Nucleus accumbens (tissue), 56 donors: ENCODE data around the gene SYT4.
"Not testable (repeated sequence)": the region's sequence is repeated elsewhere in the genome, so short reads cannot be mapped to it uniquely, and the experiment has no call there.

ENCODE experiments used
- DNase-seq, 56 donors: peaks; one replicate each; lab custom pipeline; 2025; lab: John Stamatoyannopoulos, UW

SYT4 gene

GRCh38 chr18:43277164-43277600, at the start of gene SYT4:
SYT4 (minus strand) TSS chr18:43277490; CDS start chr18:43277281, 209 bp downstream.
- peak in 53 of 56 donors; percentile 8 to 86 (median 53) for DNase-seq

- DNase-seq, result no peak
Measured at GRCh38 chr18:43322132-43322531, 44.8 kb upstream of the SYT4 start.

GRCh38 chr18:43314941-43315340, 37.7 kb upstream of the SYT4 start:
- no peak for DNase-seq

GRCh38 chr18:43312891-43313290, 35.6 kb upstream of the SYT4 start:
- no peak for DNase-seq

GRCh38 chr18:43310239-43310638, 32.9 kb upstream of the SYT4 start:
- DNase-seq, result no peak

- DNase-seq, result peak in 1 of 56 donors; percentile 0
Measured at GRCh38 chr18:43303376-43303775, 26.1 kb upstream of the SYT4 start.

GRCh38 chr18:43286187-43286586, 8.9 kb upstream of the SYT4 start:
- DNase-seq, result not testable (repeated sequence)

GRCh38 chr18:43283299-43283698, 6.0 kb upstream of the SYT4 start:
- DNase-seq, result no peak

- DNase-seq, result peak in 14 of 56 donors; percentile 5 to 53 (median 36)
Measured at GRCh38 chr18:43279015-43279744, 1.9 kb upstream of the SYT4 start.

- no peak for DNase-seq
Measured at GRCh38 chr18:43278355-43278754, 1.1 kb upstream of the SYT4 start.

- DNase-seq, result no peak
Measured at GRCh38 chr18:43276491-43276890, 799 bp downstream of the SYT4 start.

GRCh38 chr18:43275546-43275945, 1.7 kb downstream of the SYT4 start:
- no peak for DNase-seq

- DNase-seq, result no peak
Measured at GRCh38 chr18:43274526-43274925, 2.8 kb downstream of the SYT4 start.

GRCh38 chr18:43271593-43272432, 5.5 kb downstream of the SYT4 start:
- DNase-seq, result peak in 4 of 56 donors; percentile 4 to 26 (median 10)

- no peak for DNase-seq
Measured at GRCh38 chr18:43267818-43268217, 9.5 kb downstream of the SYT4 start.

- DNase-seq, result no peak
Measured at GRCh38 chr18:43265465-43265864, 11.8 kb downstream of the SYT4 start.

- no peak for DNase-seq
Measured at GRCh38 chr18:43248610-43249249, 28.6 kb downstream of the SYT4 start.

GRCh38 chr18:43247944-43248343, 29.3 kb downstream of the SYT4 start:
- DNase-seq, result no peak

GRCh38 chr18:43238429-43238828, 38.9 kb downstream of the SYT4 start:
- DNase-seq, result peak in 1 of 56 donors; percentile 8

GRCh38 chr18:43236921-43237320, 40.4 kb downstream of the SYT4 start:
- DNase-seq, result no peak

GRCh38 chr18:43234889-43235288, 42.4 kb downstream of the SYT4 start:
- DNase-seq, result no peak
